Astrocyte (in vitro differentiated cells and primary cell): Measurements from ENCODE around the gene ZNG1A.
"Not testable (repeated sequence)": the region's sequence is repeated elsewhere in the genome, so short reads cannot be mapped to it uniquely, and the experiment has no call there.

ENCODE experiments used
- EZH2 ChIP-seq: IDR thresholded peaks from 2 replicates; pipeline ENCODE4 v1.6.1; 2012; ENCODE audit warnings: mild to moderate bottlenecking, low read length, inconsistent platforms; ENCODE audit not compliant: insufficient read depth
- TF ChIP-seq, protein P1 (sequence below): IDR thresholded peaks from 2 replicates; pipeline ENCODE4 v1.5.1; 2011; ENCODE audit warnings: low read depth, mild to moderate bottlenecking, inconsistent platforms, low read length, moderate library complexity; ENCODE audit not compliant: insufficient read depth

DNA sequence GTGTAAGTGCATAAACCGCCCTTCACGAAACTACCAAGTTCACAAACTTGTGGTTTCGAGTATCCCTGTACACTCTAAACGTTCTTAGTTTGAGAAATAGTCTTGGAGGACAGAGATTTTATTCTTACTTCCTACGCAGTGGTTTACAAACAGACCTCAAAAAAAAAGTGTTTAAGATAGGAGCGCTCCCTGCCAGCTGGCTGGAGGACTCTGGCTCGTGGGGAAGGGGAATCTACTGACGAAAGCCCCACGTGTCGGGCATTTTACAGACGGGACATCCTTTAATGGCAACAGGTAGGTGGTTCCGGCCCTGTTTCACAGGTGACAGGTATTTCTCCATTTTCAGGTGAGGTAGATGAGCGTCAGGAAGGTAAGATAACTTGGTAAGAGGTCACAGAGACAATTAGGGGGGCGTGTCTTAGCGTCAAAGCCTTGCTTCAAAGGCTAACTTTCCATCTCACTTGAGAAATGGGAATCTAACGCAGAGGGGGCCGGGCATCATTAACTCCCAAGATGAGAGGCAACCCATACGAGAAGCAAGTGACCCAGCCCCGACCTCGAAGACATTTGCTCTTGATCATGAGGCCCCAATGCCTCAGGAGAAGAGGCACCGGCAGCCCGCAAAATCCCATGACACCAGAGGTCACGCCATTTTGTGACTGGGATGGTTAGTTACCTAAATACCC lies 573 bp downstream of the ZNG1A start:
- TF ChIP-seq, protein P1, sequence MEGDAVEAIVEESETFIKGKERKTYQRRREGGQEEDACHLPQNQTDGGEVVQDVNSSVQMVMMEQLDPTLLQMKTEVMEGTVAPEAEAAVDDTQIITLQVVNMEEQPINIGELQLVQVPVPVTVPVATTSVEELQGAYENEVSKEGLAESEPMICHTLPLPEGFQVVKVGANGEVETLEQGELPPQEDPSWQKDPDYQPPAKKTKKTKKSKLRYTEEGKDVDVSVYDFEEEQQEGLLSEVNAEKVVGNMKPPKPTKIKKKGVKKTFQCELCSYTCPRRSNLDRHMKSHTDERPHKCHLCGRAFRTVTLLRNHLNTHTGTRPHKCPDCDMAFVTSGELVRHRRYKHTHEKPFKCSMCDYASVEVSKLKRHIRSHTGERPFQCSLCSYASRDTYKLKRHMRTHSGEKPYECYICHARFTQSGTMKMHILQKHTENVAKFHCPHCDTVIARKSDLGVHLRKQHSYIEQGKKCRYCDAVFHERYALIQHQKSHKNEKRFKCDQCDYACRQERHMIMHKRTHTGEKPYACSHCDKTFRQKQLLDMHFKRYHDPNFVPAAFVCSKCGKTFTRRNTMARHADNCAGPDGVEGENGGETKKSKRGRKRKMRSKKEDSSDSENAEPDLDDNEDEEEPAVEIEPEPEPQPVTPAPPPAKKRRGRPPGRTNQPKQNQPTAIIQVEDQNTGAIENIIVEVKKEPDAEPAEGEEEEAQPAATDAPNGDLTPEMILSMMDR = not testable (repeated sequence)
- TF ChIP-seq EZH2 = not testable (repeated sequence)
